SH-SY5Y (cell line): ENCODE measurements around the gene MRGPRD.

ENCODE experiments used
- GATA2 ChIP-seq: IDR thresholded peaks from 2 replicates; pipeline ENCODE4 v1.6.1; 2011; ENCODE audit warnings: mild to moderate bottlenecking, low read depth, low read length
- GATA3 ChIP-seq: IDR thresholded peaks from 2 replicates; pipeline ENCODE4 v1.6.1; 2011; ENCODE audit warnings: low read depth, mild to moderate bottlenecking, low read length, moderate library complexity

Gene MRGPRD

GRCh38 chr11:68980776-68981065, at the start of gene MRGPRD:
TSS of gene MRGPRD (minus strand) at chr11:68980986. CDS start at chr11:68980986, 0 bp downstream.
- TF ChIP-seq GATA3 (no peak), GATA2 (no peak)

GRCh38 chr11:69030301-69030700, 49.5 kb upstream of the MRGPRD start:
- TF ChIP-seq GATA2 (no peak), GATA3 (no peak)

GRCh38 chr11:69027704-69028372, 47.1 kb upstream of the MRGPRD start:
- no peak for TF ChIP-seq GATA3
- no peak for TF ChIP-seq GATA2

GRCh38 chr11:69024509-69024908, 43.7 kb upstream of the MRGPRD start:
- TF ChIP-seq GATA3: no peak
- TF ChIP-seq GATA2: no peak

GRCh38 chr11:69022260-69022659, 41.5 kb upstream of the MRGPRD start:
- TF ChIP-seq GATA3: no peak
- no peak for TF ChIP-seq GATA2

- TF ChIP-seq GATA3: no peak
These were observed 38.1 kb upstream of the MRGPRD start for GRCh38 chr11:69018924-69019323.

- TF ChIP-seq GATA3: no peak
- no peak for TF ChIP-seq GATA2
These were observed 37.2 kb upstream of the MRGPRD start for GRCh38 chr11:69017951-69018350.

GRCh38 chr11:69014898-69015549, 34.2 kb upstream of the MRGPRD start:
- TF ChIP-seq GATA3: no peak
- no peak for TF ChIP-seq GATA2

- no peak; the same call in 1 of the 2 replicates for TF ChIP-seq GATA2
- no peak for TF ChIP-seq GATA3
These were observed 33.5 kb upstream of the MRGPRD start for GRCh38 chr11:69014084-69014851.

GRCh38 chr11:69013009-69013951, 32.5 kb upstream of the MRGPRD start, which contains the start of gene MRGPRF:
TSS of gene MRGPRF (minus strand) at chr11:69013246. CDS start at chr11:69009901, 3,345 bp downstream.
- no peak for TF ChIP-seq GATA3
- TF ChIP-seq GATA2: no peak

GRCh38 chr11:69012092-69013008, 31.6 kb upstream of the MRGPRD start:
- TF ChIP-seq GATA3 (no peak), GATA2 (no peak)

- TF ChIP-seq GATA3 (no peak), GATA2 (no peak)
These were observed 30.9 kb upstream of the MRGPRD start for GRCh38 chr11:69011624-69012091.
